HG03097 (cell line): Measurements from ENCODE around the gene TTC8.
A peak's percentile ranks its signal among the peaks of the same experiment; 100 is the strongest.
"Not testable (repeated sequence)": the region's sequence is repeated elsewhere in the genome, so short reads cannot be mapped to it uniquely, and the experiment has no call there.

Experiments used
- ATAC-seq: cut with Tn5 transposase; IDR thresholded peaks from one replicate; pipeline ENCODE4 v1.9.1; 2021; ENCODE audit not compliant: unreplicated experiment, low FRiP score

Gene TTC8

GRCh38 chr14:88824314-88825077, at the start of gene TTC8:
Gene TTC8 (plus strand): TSS chr14:88824651. CDS start chr14:88824708, 57 bp downstream.
- peak; percentile 99 for ATAC-seq

- ATAC-seq = no peak
Measured at GRCh38 chr14:88775532-88775931, 48.9 kb upstream of the TTC8 start.

GRCh38 chr14:88785911-88786310, 38.5 kb upstream of the TTC8 start:
- no peak for ATAC-seq

- no peak for ATAC-seq
Measured at GRCh38 chr14:88786715-88787114, 37.7 kb upstream of the TTC8 start.

GRCh38 chr14:88789573-88789972, 34.9 kb upstream of the TTC8 start:
- ATAC-seq = not testable (repeated sequence)

GRCh38 chr14:88790501-88791251, 33.8 kb upstream of the TTC8 start:
- no peak for ATAC-seq

- no peak for ATAC-seq
Measured at GRCh38 chr14:88791252-88791621, 33.2 kb upstream of the TTC8 start.

- ATAC-seq = no peak
Measured at GRCh38 chr14:88791629-88792472, 32.6 kb upstream of the TTC8 start.

GRCh38 chr14:88792473-88793258, 31.8 kb upstream of the TTC8 start, which contains the start of gene EML5:
Gene EML5 (minus strand): TSS chr14:88792953. CDS start chr14:88792503, 450 bp downstream.
- ATAC-seq = peak; percentile 84

- ATAC-seq = no peak
Measured at GRCh38 chr14:88793259-88793625, 31.2 kb upstream of the TTC8 start.

GRCh38 chr14:88798156-88798555, 26.3 kb upstream of the TTC8 start:
- no peak for ATAC-seq

- no peak for ATAC-seq
Measured at GRCh38 chr14:88799522-88799921, 24.9 kb upstream of the TTC8 start.

GRCh38 chr14:88802596-88802995, 21.9 kb upstream of the TTC8 start:
- ATAC-seq = no peak

- no peak for ATAC-seq
Measured at GRCh38 chr14:88804035-88804434, 20.4 kb upstream of the TTC8 start.

GRCh38 chr14:88804477-88804876, 20.0 kb upstream of the TTC8 start:
- ATAC-seq = no peak

GRCh38 chr14:88808359-88808758, 16.1 kb upstream of the TTC8 start:
- ATAC-seq = no peak

- no peak for ATAC-seq
Measured at GRCh38 chr14:88815980-88816379, 8.5 kb upstream of the TTC8 start.

GRCh38 chr14:88818018-88818417, 6.4 kb upstream of the TTC8 start:
- no peak for ATAC-seq

GRCh38 chr14:88819674-88820073, 4.8 kb upstream of the TTC8 start:
- ATAC-seq = not testable (repeated sequence)

- ATAC-seq = no peak
Measured at GRCh38 chr14:88821378-88821777, 3.1 kb upstream of the TTC8 start.
